OCI-LY7 (cell line): ENCODE data around the gene THRAP3.

ENCODE experiments used
- CTCF ChIP-seq: fragments of 200-600 bp; sonication (generic); conservative IDR thresholded peaks from 2 replicates; pipeline ENCODE4 v1.5.1; 2014; ENCODE audit warnings: mild to moderate bottlenecking, antibody characterized with exemption, low read length, moderate library complexity, mixed read lengths
- EZH2phosphoT487 ChIP-seq: fragments of 200-600 bp; sonication (generic); IDR thresholded peaks from 2 replicates; pipeline ENCODE4 v1.6.1; 2018; ENCODE audit warnings: low read depth, borderline replicate concordance, mild to moderate bottlenecking, mixed run types, antibody characterized with exemption, low read length, moderate library complexity, mixed read lengths

DNA sequence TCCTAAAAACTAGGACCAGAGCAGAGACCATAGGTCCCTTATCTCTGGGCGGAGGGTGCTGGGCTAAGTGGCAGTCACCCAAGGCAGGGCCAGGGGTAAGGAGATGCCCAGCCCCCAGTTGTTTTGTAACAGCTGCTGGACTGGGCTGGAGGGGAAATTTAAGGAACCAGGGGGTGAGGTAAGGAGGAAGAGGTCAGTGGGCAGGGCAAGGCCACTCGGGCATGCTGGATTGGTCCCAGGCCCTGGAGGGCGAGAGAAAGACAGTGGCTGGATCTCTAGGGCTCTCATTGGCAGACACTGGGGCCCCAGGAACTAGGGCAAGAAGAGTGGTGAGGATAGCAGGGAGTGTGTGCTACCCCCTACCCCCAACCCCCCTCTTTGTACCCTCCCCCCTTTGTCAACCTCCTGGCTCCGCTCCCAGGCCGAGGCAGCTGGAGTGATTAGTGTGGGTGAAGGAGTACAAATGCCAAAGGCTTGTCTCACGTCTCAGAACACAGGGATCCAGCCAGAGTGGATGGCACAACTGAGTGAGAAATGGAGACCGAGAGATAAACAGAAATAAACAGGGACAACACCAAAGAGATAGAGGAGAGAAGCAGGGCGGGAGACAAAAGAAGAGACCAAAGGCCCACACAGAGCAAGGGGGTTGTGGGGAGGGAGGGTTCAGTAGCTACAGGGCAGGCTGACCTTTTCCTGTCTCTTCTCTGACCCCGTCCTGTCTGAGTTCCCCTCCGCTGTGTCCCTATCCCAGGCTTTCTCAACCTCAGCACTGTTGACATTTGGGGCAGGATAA lies 20.5 kb upstream of the THRAP3 start:
- no peak for TF ChIP-seq EZH2phosphoT487
- TF ChIP-seq CTCF = no peak
